Lower leg skin (tissue), 3 donors: ENCODE measurements around the gene ZNF580.

Experiments used
- POLR2A ChIP-seq, 2 donors: fragments of 450-650 bp; IDR thresholded peaks; one replicate each; pipeline ENCODE4 v1.6.1; 2016 to 2017; ENCODE audit warnings: antibody characterized with exemption in 2 of 2, mild to moderate bottlenecking in 1 of 2, moderate library complexity in 1 of 2
- TF ChIP-seq, protein P1 (sequence below), 3 donors: fragments of 450-650 bp; IDR thresholded peaks; one replicate each; pipeline ENCODE4 v1.5.1; 2016; ENCODE audit warnings: antibody characterized with exemption in 3 of 3, mild to moderate bottlenecking in 3 of 3, moderate library complexity in 2 of 3

DNA sequence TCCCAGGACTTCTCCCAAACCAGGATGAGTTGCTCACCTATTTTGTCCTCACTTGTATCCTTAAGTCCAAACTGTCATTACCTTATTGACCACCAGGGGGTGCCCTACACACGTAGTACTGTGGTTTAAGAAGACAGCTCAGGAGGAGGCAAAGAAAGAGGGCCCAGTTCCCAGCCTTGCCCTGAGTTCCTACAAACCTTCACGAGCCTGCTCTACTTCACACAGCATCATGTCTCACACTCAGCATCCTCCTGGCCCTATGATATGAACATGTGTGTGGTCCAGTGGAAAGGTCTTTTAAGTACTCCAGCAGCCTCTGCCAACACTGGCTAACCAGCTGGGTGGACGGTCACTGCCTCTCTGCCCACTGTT is 8.4 kb upstream of the ZNF580 start:
- TF ChIP-seq, protein P1, sequence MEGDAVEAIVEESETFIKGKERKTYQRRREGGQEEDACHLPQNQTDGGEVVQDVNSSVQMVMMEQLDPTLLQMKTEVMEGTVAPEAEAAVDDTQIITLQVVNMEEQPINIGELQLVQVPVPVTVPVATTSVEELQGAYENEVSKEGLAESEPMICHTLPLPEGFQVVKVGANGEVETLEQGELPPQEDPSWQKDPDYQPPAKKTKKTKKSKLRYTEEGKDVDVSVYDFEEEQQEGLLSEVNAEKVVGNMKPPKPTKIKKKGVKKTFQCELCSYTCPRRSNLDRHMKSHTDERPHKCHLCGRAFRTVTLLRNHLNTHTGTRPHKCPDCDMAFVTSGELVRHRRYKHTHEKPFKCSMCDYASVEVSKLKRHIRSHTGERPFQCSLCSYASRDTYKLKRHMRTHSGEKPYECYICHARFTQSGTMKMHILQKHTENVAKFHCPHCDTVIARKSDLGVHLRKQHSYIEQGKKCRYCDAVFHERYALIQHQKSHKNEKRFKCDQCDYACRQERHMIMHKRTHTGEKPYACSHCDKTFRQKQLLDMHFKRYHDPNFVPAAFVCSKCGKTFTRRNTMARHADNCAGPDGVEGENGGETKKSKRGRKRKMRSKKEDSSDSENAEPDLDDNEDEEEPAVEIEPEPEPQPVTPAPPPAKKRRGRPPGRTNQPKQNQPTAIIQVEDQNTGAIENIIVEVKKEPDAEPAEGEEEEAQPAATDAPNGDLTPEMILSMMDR (IDR thresholded peaks at IDR 0.05): peak in 2 of 3 donors; percentile 37 to 71
- TF ChIP-seq POLR2A (IDR thresholded peaks at IDR 0.05): no peak
